SJSA1 (cell line): ENCODE data around the gene ANKRD10. TPM values are rescaled to one million over a fixed set of nuclear protein-coding genes. Genes with fewer than 3 reads are reported as not detected.
A peak's percentile ranks its signal among the peaks of the same experiment; 100 is the strongest.

ENCODE experiments used
- DNase-seq, 2 experiments: peaks; one replicate each; pipeline ENCODE4 v3.0.0-alpha.2; 2015 to 2020; ENCODE audit warnings: low spot score in 2 of 2, low read depth in 1 of 2
- H3K27ac ChIP-seq: fragments of 250-450 bp; sonication (Bioruptor Pico); 2 replicates; pipeline ENCODE4 v1.5.1; 2020; ENCODE audit warnings: mild to moderate bottlenecking, moderate library complexity
- H3K27me3 ChIP-seq: fragments of 250-450 bp; sonication (Bioruptor Pico); replicated peaks from 2 replicates; pipeline ENCODE4 v1.5.1; 2020; ENCODE audit warnings: mild to moderate bottlenecking, moderate library complexity
- H3K36me3 ChIP-seq: fragments of 250-450 bp; sonication (Bioruptor Pico); 2 replicates; pipeline ENCODE4 v1.5.1; 2020; ENCODE audit warnings: mild to moderate bottlenecking
- H3K4me1 ChIP-seq: fragments of 250-450 bp; sonication (Bioruptor Pico); replicated peaks from 2 replicates; pipeline ENCODE4 v1.6.1; 2021; ENCODE audit warnings: mild to moderate bottlenecking
- H3K4me3 ChIP-seq: fragments of 250-450 bp; sonication (Bioruptor Pico); 2 replicates; pipeline ENCODE4 v1.5.1; 2020; ENCODE audit warnings: mild to moderate bottlenecking
- H3K9me3 ChIP-seq: fragments of 250-450 bp; sonication (Bioruptor Pico); replicated peaks from 2 replicates; pipeline ENCODE4 v1.5.1; 2020; ENCODE audit warnings: mild to moderate bottlenecking
- total RNA-seq: library from RNA; depleted of rRNA; stranded (reverse); fragments of >200 nt; shearing (Covaris generic); gene quantifications from 2 replicates; pipeline ENCODE4 v1.2.3, GENCODE V29; 2014

Gene ANKRD10
- total RNA-seq, 1 experiment from 2014 or later = 225 TPM

- Histone ChIP-seq H3K9me3 (peaks cover 4% of the 10 kb centered on the region; the same call in 1 of the 2 replicates), H3K36me3 (peaks cover 35% of the 10 kb centered on the region), H3K4me1 (peaks cover 39% of the 10 kb centered on the region), H3K27me3 (no peaks in the 10 kb centered on the region), H3K27ac (peak overlapping the region; percentile 93), H3K4me3 (peak overlapping the region; percentile 98)
- DNase-seq = no peak
These were observed 971 bp upstream of the ANKRD10 start for GRCh38 chr13:110915874-110916206.

- Histone ChIP-seq H3K4me3 (peak overlapping the region; percentile 98), H3K9me3 (peaks cover 4% of the 10 kb centered on the region; the same call in 1 of the 2 replicates), H3K36me3 (peaks cover 49% of the 10 kb centered on the region), H3K27me3 (no peaks in the 10 kb centered on the region), H3K4me1 (peaks cover 45% of the 10 kb centered on the region), H3K27ac (peak overlapping the region; percentile 94)
- peak; percentile 98 to 100 for DNase-seq
These were observed 375 bp downstream of the ANKRD10 start for GRCh38 chr13:110914331-110915056.

DNA sequence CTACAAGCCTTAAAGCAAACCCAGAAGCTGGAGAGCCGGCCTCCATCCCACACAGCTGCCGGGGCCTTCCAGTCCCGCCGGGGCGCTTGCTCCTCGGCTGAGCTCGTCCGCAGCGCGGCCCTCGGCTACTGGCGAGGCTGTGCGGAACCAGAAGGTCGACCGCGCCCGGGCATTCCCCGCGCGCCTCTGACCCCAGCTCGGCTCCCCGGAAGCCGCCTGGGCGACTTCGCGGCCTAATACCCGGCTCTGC, 863 bp downstream of the ANKRD10 start:
- peak overlapping the region; percentile 98 for H3K4me3 ChIP-seq
- peaks cover 4% of the 10 kb centered on the region; the same call in 1 of the 2 replicates for H3K9me3 ChIP-seq
- peak overlapping the region; percentile 94 for H3K27ac ChIP-seq
- H3K4me1 ChIP-seq = peaks cover 49% of the 10 kb centered on the region
- no peak for DNase-seq
- peaks cover 54% of the 10 kb centered on the region for H3K36me3 ChIP-seq
- H3K27me3 ChIP-seq = no peaks in the 10 kb centered on the region

- DNase-seq = peak; percentile 52 to 68
- peaks cover 4% of the 10 kb centered on the region; the same call in 1 of the 2 replicates for H3K9me3 ChIP-seq
- peak overlapping the region; percentile 94 for H3K27ac ChIP-seq
- H3K27me3 ChIP-seq = no peaks in the 10 kb centered on the region
- peak overlapping the region; percentile 98 for H3K4me3 ChIP-seq
- peaks cover 59% of the 10 kb centered on the region for H3K36me3 ChIP-seq
- H3K4me1 ChIP-seq = peaks cover 55% of the 10 kb centered on the region
These were observed 1.4 kb downstream of the ANKRD10 start for GRCh38 chr13:110913322-110914080.

- H3K27me3 ChIP-seq = no peaks in the 10 kb centered on the region
- H3K9me3 ChIP-seq = peaks cover 4% of the 10 kb centered on the region; the same call in 1 of the 2 replicates
- H3K4me3 ChIP-seq = peak overlapping the region; percentile 98
- H3K36me3 ChIP-seq = peaks cover 67% of the 10 kb centered on the region
- DNase-seq = peak in 1 of 2 experiments; percentile 84
- peaks cover 61% of the 10 kb centered on the region for H3K4me1 ChIP-seq
- H3K27ac ChIP-seq = peak overlapping the region; percentile 94
These were observed 2.2 kb downstream of the ANKRD10 start for GRCh38 chr13:110912651-110913051.

DNA sequence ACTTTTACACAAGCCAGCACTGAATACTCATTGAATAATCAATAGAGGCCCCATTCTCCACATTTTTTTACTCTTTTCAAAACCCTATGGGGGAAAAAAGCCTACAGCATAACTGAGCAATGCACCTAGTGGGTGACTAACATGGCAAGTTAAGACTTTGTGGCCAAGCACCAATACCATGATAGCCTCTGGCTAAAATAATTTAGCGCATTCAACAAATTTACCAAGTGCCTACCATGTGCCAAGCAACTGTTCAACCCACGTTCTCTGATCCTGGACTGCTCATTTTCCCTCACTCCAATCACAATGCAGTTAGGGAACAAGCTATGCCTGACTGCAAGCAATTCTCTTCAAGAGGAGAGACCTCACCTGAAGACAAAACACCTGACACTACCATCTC, 3.0 kb downstream of the ANKRD10 start:
- peak overlapping the region; percentile 98; the same call in 1 of the 2 replicates for H3K4me3 ChIP-seq
- H3K27me3 ChIP-seq = no peaks in the 10 kb centered on the region
- H3K36me3 ChIP-seq = peaks cover 72% of the 10 kb centered on the region
- DNase-seq = no peak
- H3K27ac ChIP-seq = no peak overlapping the region
- peaks cover 4% of the 10 kb centered on the region; the same call in 1 of the 2 replicates for H3K9me3 ChIP-seq
- H3K4me1 ChIP-seq = peaks cover 58% of the 10 kb centered on the region

DNA sequence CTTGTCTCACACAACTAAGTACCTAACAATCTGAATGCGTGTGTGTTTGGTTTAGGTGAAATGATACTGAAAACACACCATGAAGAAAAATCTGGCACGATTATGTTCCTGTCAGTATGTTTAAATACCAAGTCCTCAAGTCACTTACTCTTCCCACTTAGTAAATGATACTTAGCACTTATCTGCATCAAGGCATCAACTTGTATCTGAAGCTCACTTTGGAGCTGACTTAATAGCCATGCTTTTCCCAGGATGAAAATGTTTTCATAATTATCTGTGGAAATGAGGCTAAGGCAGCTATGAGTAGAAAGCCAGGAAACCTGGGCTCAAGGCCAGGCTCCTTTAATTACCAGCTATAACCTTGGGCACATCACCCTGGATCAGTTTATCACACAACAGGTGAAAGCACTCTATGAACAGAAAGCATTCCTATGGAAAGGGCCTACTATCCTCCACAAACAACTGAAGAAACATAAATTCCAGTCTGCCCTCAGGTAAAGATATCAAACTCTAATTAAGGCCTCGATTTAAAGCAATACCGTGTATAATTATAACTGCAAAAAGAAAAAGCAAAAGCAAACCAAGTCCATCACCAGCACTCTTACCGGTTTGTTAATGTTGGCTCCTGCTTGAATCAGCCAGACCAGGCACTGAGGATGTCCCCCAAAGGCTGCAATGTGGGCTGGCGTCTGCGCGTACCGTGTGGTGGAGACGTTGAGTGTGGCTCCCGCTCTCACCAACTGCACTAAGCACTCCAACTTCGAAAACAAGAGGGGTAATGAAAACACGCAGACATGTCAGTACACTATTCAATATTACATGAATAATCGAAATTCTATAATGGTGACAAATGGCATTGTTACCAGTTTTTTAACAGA, 4.6 kb downstream of the ANKRD10 start:
- Histone ChIP-seq H3K4me1 (peaks cover 58% of the 10 kb centered on the region), H3K27ac (no peak overlapping the region)

GRCh38 chr13:110907951-110908898, 6.6 kb downstream of the ANKRD10 start:
- Histone ChIP-seq H3K36me3 (peaks cover 89% of the 10 kb centered on the region), H3K4me3 (no peak overlapping the region), H3K27me3 (no peaks in the 10 kb centered on the region), H3K27ac (peak overlapping the region; percentile 22), H3K9me3 (no peaks in the 10 kb centered on the region), H3K4me1 (peaks cover 55% of the 10 kb centered on the region)
- peak; percentile 72 to 75 for DNase-seq

More for the DNA sequence above, 4.6 kb downstream of the ANKRD10 start:
- Histone ChIP-seq H3K4me3 (no peak overlapping the region), H3K27me3 (no peaks in the 10 kb centered on the region), H3K9me3 (peaks cover 4% of the 10 kb centered on the region; the same call in 1 of the 2 replicates), H3K36me3 (peaks cover 85% of the 10 kb centered on the region)
- DNase-seq = peak in 1 of 2 experiments; percentile 55

- Histone ChIP-seq H3K9me3 (no peaks in the 10 kb centered on the region), H3K27me3 (no peaks in the 10 kb centered on the region), H3K4me3 (no peak overlapping the region), H3K4me1 (peaks cover 53% of the 10 kb centered on the region), H3K36me3 (peaks cover 97% of the 10 kb centered on the region), H3K27ac (no peak overlapping the region; the same call in 1 of the 2 replicates)
- DNase-seq = peak in 1 of 2 experiments; percentile 90
These were observed 7.6 kb downstream of the ANKRD10 start for GRCh38 chr13:110907301-110907700.

DNA sequence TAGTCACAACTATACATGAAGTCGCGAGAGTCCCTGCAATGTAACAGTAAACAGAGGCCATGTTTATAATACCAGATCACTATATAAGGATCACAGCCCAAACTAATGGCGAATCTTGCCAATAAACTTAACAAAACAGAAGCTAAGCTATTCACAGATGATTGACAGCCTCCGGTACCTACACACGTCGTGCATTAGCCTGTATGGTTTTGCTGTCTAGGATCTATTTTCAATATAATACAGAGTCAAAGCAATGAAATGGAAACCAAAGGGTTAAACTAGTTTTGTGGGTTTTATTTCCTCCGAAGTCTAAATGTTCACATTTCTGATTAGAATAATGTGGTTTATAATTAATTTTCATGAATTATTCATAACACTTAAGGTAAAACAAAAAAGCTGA, 10.1 kb downstream of the ANKRD10 start:
- Histone ChIP-seq H3K27ac (no peak overlapping the region), H3K9me3 (no peaks in the 10 kb centered on the region), H3K36me3 (peaks cover 97% of the 10 kb centered on the region), H3K27me3 (no peaks in the 10 kb centered on the region), H3K4me3 (no peak overlapping the region), H3K4me1 (peaks cover 44% of the 10 kb centered on the region)
- no peak for DNase-seq

DNA sequence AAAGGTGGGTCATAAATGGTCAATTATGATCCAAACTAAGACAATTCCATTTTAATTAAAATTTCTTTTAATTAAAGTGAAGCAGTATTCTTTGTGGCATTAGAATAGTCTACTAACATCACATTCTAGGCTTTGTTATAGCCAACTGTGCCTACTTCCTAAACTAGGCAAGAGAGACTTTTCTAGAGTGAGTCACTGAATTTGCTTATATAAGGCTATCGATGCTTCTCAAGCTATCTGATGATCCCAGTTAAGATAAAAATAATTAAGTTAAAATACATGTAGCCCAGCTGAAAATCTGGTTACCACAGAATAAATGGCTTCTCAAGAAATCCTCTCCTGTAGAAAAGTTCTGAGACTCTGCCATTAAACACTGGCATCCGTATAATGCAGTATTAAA, 12.5 kb downstream of the ANKRD10 start:
- Histone ChIP-seq H3K9me3 (no peaks in the 10 kb centered on the region), H3K36me3 (peaks cover 94% of the 10 kb centered on the region), H3K27me3 (no peaks in the 10 kb centered on the region), H3K27ac (no peak overlapping the region), H3K4me3 (no peak overlapping the region), H3K4me1 (peaks cover 20% of the 10 kb centered on the region)
- DNase-seq = no peak

DNA sequence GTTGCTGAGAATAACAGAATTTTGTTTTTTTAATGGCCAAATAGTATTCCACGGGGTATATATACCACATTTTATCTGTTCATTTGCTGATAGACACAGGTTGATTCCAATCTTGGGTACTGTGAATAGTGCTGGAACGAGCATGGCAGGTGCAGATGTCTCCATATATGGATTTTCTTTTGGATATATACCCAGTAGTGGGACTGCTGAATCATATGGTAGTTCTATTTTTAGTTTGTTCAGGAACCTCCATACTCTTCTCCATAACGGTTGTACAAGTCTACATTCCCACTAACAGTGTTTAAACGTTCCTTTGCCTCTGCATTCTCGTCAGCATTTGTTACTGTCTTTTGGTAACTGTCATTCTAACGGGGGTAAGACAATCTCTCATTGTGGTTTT, 17.3 kb downstream of the ANKRD10 start:
- H3K4me3 ChIP-seq = no peak overlapping the region
- H3K36me3 ChIP-seq = peaks cover 96% of the 10 kb centered on the region
- no peak overlapping the region for H3K27ac ChIP-seq
- DNase-seq = peak in 1 of 2 experiments; percentile 28
- H3K9me3 ChIP-seq = no peaks in the 10 kb centered on the region
- H3K27me3 ChIP-seq = no peaks in the 10 kb centered on the region
- H3K4me1 ChIP-seq = peaks cover 3% of the 10 kb centered on the region; the same call in 1 of the 2 replicates
